Stimulated activated CD4-positive, alpha-beta T cell treated with anti-CD3 and anti-CD28 coated beads, Interleukin-2, amount 100 ng/mL, for 48 hours (primary cell): ENCODE results near the gene MRPL34.
"Not testable (repeated sequence)": the region's sequence is repeated elsewhere in the genome, so short reads cannot be mapped to it uniquely, and the experiment has no call there.

ENCODE experiments used
- DNase-seq, 2 donors: peaks; one replicate each; pipeline ENCODE4 v3.0.0-alpha.2; 2020

MRPL34 gene

GRCh38 chr19:17305517-17306284 is at the start of gene MRPL34:
MRPL34 (plus strand) TSS chr19:17305872; CDS start chr19:17305893, 21 bp downstream.
- peak; percentile 91 to 92 for DNase-seq

DNA sequence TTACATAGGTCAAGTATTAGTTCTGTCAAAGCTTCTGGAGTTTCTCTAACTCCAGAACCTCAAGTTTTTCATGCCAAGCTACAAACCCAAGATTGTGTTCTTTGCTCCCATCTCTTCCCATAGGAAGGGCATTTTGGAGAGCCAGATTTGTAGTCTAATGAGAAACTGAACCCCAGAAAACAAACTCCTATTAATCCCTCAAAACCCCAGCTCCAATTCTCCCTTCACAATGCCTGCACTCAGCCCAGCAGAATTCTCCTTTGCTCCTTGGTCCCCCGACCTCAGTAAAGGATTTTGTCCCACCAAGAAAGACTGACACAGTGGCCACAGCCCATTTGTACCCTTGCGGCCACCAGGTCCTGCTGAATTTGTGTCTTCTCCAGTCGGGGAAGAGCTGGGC is 49.5 kb upstream of the MRPL34 start:
- no peak for DNase-seq

- no peak for DNase-seq
These were observed 46.4 kb upstream of the MRPL34 start for GRCh38 chr19:17259118-17259780.

DNA sequence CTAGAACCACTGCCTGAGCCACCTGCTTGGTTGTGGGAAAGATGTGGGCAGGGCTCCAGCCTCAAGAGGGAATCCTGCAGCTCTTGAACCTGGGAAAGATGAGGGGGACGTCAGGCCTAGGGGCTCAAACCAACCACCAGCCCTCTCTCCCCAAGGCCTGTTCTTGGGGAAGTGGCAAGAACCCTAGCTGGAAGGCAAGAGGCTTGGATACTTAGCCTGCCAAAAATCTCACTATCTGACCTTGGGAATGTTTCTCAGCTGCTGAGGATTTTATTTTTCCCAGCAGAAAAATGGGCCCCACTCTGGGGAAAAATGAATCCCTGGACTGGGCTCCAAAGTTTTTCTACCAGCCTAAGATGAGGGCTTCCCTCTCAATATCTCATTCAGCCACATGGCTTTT is 45.7 kb upstream of the MRPL34 start:
- no peak for DNase-seq

DNA sequence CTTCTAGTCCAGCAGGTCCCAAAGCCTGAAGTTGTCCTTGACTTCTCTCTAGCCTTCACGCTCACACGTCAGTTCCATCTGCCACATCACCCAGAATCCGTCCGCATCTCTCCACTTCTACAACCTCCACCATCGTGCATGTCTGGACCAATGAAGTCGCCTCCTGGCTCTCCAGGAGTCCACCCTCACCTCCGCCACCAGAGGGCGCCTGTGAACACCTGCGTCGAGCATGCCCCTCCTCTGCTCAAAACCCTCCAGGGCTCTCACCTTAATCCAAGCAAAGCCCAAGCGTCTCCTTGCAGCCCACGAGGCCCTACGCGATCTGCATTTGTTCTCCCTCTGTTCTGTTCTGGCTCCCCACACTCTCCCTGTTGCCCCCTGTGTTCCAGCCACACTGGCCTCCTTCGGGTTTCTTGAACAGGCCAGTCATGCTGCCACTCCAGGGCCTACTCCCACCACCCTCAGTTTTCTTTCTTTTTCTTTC is 44.8 kb upstream of the MRPL34 start:
- DNase-seq = peak; percentile 93 to 94

DNA sequence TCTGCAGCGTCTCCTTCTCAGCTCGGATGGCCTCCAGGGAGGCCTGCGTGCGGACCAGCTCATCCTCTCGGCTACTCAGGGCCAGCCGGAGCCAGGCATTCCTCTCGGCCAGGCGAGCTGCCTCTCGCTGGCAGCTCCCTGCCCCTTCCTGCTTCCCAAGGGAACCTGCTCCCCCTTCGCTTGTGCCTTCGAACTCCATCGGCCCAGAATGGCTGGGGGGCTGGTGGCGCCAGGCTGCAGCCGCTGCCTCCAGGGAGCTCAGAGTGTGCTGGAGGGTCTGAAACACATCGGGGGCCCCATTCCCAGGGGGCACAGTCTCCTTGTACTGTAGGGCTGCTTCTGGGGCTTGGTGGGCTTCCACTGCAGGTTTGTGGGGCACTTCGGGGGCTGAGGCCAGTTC is 43.1 kb upstream of the MRPL34 start:
- no peak for DNase-seq

DNA sequence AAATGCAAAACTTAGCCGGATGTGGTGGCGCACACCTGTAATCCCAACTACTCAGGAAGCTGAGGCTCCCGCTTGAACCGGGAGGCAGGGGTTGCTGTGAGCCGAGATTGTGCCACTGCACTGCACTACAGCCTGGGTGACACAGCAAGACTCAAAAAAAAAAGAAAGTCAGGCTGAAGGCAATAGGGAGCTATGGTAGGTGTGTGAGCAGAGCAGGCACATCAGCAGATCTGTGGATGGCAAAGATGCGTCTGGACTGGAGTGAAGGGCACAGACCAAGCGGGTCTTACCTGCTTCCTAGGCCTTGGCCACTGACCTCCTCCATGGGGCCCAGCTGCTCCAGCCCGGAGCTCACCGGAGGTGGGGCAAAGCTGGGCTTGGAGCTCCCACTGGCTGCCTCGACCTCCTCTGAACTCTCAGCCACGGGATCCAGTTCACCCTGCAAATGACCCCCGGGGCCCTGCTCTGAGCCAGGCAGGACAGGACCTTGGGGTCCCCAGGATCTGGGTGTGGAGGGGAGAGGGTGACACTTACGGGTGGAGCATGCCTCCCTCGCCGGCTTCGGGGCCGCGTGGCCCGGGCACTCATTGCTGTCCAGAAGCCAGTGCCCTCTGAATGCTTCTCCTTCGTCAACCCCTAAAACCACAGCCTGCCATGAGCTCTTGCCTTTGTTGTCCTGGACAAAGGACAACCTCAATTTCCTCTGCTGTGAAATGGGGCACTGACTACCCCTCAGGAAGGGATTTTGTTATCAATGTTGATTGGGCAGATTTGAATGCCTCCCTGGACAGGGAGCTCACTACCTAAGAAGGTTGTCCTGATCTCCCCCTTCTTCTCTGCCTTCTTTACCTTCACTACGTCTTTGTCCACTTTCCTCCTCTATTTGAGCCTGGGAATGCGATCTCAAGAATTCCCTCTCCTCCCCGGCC is 41.7 kb upstream of the MRPL34 start:
- DNase-seq = no peak

- DNase-seq = no peak
These were observed 41.1 kb upstream of the MRPL34 start, which contains the start of gene USHBP1 for GRCh38 chr19:17264641-17264979. USHBP1 (minus strand) TSS chr19:17264745; CDS start chr19:17264299, 446 bp downstream.

GRCh38 chr19:17266026-17266425 is 39.6 kb upstream of the MRPL34 start:
- no peak for DNase-seq

GRCh38 chr19:17266589-17266974 is 39.1 kb upstream of the MRPL34 start:
- no peak for DNase-seq

DNA sequence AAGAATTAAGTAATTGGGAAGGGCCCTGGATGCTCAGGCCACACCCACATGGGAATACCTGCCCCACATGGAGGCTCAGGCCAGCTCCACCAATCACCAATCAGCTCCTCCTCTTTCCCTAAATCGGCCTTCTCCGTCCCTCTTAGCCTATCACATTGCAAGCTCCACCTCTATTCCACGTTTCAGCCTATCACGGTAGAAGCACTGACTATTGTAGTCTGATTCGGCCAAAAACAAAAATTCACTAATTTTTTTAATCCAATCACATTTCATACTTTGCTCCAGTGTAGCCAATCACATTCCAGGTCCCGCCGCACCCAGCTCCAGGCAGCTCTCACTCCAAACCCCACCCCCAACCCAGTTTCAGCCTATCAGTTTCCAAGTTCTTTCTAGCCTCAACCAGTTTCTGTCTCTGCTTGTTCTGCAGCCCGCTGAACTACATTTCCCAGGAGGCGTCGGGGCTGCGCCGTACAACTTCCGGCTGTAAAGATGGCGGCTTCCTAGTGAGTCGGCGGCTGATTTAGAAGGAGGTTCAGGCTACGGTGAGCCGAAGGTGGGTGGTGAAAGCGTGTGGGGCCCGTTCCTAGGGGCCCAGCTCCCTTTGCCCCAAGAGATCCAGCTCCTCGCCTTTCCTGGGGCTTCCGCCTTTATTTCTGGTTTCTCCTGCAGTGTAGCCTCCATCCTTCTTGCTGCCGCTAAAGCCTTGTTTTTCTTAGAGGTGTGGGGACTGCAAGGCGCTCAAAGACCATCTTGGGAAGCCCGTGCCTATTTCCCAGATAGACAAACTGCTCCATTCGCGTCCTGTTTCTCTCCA is 38.5 kb upstream of the MRPL34 start, which contains the start of gene BABAM1:
Gene BABAM1 (plus strand): TSS at position 469 of the 814 bp plus-strand sequence. CDS start 1,364 bp downstream, outside the sequence.
- peak; percentile 85 to 90 for DNase-seq

GRCh38 chr19:17268754-17269153 is 36.9 kb upstream of the MRPL34 start:
- no peak for DNase-seq

DNA sequence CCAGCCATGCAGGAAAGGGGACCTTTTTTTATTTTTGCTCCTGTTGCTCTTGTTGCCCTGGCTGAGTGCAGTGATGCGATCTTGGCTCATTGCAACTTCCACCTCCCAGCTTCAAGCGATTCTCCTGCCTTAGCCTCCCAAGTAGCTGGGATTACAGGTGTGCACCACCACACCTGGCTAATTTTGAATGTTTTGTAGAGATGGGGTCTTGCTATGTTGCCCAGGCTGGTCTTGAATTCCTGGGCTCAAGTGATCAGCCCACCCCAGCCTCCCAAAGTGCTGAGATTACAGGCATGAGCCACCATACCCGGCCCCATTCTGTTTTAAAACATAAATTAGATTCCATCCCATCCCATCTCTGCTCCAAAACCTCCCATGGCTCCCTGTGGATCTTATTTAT is 30.8 kb upstream of the MRPL34 start:
- not testable (repeated sequence) for DNase-seq

- DNase-seq = no peak
These were observed 30.1 kb upstream of the MRPL34 start for GRCh38 chr19:17275441-17276175.

- DNase-seq = no peak
These were observed 26.2 kb upstream of the MRPL34 start for GRCh38 chr19:17279436-17279835.

DNA sequence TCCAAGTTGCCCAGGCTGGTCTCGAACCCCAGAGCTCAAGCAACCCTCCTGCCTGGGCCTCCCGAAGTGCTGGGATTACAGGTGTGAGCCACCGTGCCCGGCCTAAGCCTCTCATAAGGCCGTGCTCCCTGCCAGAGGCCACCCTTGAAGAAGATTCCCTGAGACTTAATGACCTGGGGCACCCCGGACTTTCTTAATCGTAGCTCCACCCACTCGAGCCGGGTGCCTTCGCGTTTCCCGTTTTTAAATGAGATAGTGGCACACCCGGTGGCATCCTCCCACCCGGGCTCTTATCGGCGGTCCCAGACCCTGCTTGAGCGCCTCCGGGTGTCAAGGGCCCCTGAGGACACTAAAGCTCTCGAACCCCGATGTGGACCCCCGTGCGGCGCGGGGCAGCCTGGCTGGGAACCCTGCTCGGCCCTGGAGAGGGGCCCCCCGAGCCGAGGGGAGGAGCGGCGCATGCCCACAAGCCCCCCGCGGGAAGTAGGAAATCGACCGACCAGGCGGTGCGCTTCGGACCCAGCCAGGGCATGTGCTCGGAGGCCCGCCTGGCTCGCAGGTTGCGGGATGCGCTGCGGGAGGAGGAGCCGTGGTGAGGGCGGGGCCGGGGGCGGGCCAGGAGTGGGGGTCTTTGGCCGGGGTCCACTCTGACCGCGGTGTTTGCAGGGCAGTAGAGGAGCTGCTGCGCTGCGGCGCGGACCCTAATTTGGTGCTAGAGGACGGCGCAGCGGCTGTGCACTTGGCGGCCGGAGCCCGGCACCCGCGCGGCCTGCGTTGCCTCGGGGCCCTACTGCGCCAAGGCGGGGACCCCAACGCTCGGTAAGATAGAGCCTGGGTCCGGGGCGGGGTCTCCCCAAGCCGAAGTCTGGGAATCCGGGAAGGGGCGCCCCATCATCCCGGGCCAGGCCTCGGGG is 24.0 kb upstream of the MRPL34 start, which contains the start of gene ANKLE1:
Gene ANKLE1 (plus strand): TSS at position 511 of the 914 bp plus-strand sequence. CDS start 20 bp downstream, at position 531.
- no peak for DNase-seq

GRCh38 chr19:17282488-17283125 is 23.1 kb upstream of the MRPL34 start:
- DNase-seq = peak; percentile 79 to 82

DNA sequence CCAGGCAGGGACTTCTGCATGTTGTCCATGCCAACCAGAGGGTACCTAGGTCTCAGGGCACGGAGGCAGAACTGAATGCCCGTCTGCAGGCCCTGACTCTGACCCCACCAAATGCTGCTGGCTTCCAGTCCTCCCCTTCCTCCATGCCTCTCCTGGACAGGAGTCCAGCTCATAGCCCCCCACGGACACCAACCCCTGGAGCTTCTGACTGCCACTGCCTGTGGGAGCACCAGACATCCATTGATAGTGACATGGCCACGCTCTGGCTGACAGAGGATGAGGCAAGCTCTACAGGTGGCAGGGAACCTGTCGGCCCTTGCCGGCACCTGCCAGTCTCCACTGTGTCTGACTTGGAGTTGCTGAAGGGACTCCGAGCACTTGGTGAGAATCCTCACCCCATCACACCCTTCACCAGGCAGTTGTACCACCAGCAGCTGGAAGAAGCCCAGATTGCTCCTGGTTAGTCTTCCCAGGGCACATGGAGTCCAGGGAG is 22.1 kb upstream of the MRPL34 start:
- DNase-seq = no peak

DNA sequence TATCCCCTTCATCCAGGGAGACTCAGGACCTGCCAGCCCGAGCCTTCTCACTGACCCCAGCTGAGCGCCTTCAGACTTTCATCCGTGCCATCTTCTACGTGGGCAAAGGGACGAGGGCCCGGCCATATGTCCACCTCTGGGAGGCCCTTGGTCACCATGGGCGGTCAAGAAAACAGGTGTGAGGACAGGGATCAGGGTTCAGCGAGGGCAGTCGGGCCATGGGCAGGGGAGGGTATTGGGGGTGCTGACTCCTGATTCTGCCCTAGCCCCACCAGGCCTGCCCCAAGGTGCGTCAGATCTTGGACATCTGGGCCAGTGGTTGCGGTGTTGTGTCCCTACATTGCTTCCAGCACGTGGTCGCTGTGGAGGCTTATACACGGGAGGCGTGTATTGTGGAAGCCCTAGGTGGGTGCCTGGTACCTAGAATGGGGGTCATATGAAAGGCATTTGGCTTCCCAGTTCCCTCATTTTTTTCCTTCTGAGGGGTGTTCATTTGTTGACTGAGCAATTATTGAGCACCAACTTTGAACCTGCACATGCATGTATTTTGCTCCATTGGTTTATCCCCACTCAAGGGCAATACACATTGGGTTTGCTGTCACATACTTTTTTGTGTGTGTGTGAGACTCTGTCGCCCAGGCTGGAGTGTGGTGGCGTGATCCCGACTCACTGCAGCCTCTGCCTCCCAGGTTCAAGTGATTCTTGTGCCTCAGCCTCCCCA is 20.1 kb upstream of the MRPL34 start:
- no peak for DNase-seq
